GM19395 (cell line): ENCODE results near the gene PALLD.

Experiments
- ATAC-seq: cut with Tn5 transposase; IDR thresholded peaks from one replicate; pipeline ENCODE4 v1.9.1; 2021; ENCODE audit warnings: mild to moderate bottlenecking, moderate library complexity; ENCODE audit not compliant: unreplicated experiment

PALLD gene

GRCh38 chr4:168857546-168858314, 360.9 kb downstream of the PALLD start:
- ATAC-seq = no peak

- no peak for ATAC-seq
These were observed 362.2 kb downstream of the PALLD start for GRCh38 chr4:168859100-168859499.

- ATAC-seq = peak; percentile 96
These were observed 363.2 kb downstream of the PALLD start for GRCh38 chr4:168859888-168860694.

- no peak for ATAC-seq
These were observed 364.0 kb downstream of the PALLD start for GRCh38 chr4:168860827-168861226.

GRCh38 chr4:168863719-168864647, 367.1 kb downstream of the PALLD start:
- no peak for ATAC-seq

GRCh38 chr4:168864821-168865541, 368.1 kb downstream of the PALLD start:
- no peak for ATAC-seq

GRCh38 chr4:168865854-168866253, 369.0 kb downstream of the PALLD start:
- ATAC-seq = no peak

- no peak for ATAC-seq
These were observed 369.8 kb downstream of the PALLD start for GRCh38 chr4:168866635-168867034.

- ATAC-seq = no peak
These were observed 370.3 kb downstream of the PALLD start for GRCh38 chr4:168867128-168867527.

GRCh38 chr4:168868044-168868781, 371.4 kb downstream of the PALLD start:
- no peak for ATAC-seq

GRCh38 chr4:168868802-168869201, 371.9 kb downstream of the PALLD start:
- no peak for ATAC-seq

- ATAC-seq = no peak
These were observed 373.2 kb downstream of the PALLD start for GRCh38 chr4:168870004-168870403.

GRCh38 chr4:168871632-168872031, 374.8 kb downstream of the PALLD start:
- no peak for ATAC-seq

- no peak for ATAC-seq
These were observed 377.2 kb downstream of the PALLD start for GRCh38 chr4:168874083-168874482.

GRCh38 chr4:168876106-168876505, 379.3 kb downstream of the PALLD start:
- no peak for ATAC-seq

- peak; percentile 30 for ATAC-seq
These were observed 380.9 kb downstream of the PALLD start for GRCh38 chr4:168877511-168878491.

- ATAC-seq = no peak
These were observed 381.8 kb downstream of the PALLD start for GRCh38 chr4:168878623-168879022.

- ATAC-seq = peak; percentile 59
These were observed 382.3 kb downstream of the PALLD start for GRCh38 chr4:168879188-168879587.
